HEK293T (cell line): ENCODE results near the gene PRKCE.

Experiments used
- CTCF ChIA-PET: fragments of 350-600 bp; formaldehyde crosslinking; extraction: SDS; loops from one replicate; lab custom pipeline; 2021; ENCODE audit warnings: antibody characterized with exemption, inconsistent platforms; lab: Yijun Ruan, JAX
- POLR2A ChIA-PET: fragments of 350-600 bp; formaldehyde crosslinking; extraction: SDS; loops from one replicate; lab custom pipeline; 2020; ENCODE audit warnings: antibody characterized with exemption, inconsistent platforms; lab: Yijun Ruan, JAX
- DNase-seq: peaks from one replicate; pipeline ENCODE4 v3.0.0; 2012; ENCODE audit warnings: mixed read lengths; ENCODE audit errors: extremely low spot score
- ARNT ChIP-seq: fragments of 450-650 bp; IDR thresholded peaks from 2 replicates; pipeline ENCODE4 v1.6.1; 2017; ENCODE audit warnings: mild to moderate bottlenecking
- BHLHE40 ChIP-seq: fragments of 450-650 bp; IDR thresholded peaks from 2 replicates; pipeline ENCODE4 v1.6.1; 2016; ENCODE audit warnings: mild to moderate bottlenecking, moderate library complexity, borderline replicate concordance
- CTBP1 ChIP-seq: fragments of 450-650 bp; IDR thresholded peaks from 2 replicates; pipeline ENCODE4 v1.6.1; 2016; ENCODE audit warnings: borderline replicate concordance
- ELF4 ChIP-seq: fragments of 450-650 bp; IDR thresholded peaks from 2 replicates; pipeline ENCODE4 v1.6.1; 2017; ENCODE audit warnings: antibody characterized with exemption
- FOXA1 ChIP-seq: fragments of 450-650 bp; IDR thresholded peaks from 2 replicates; pipeline ENCODE4 v1.6.1; 2016; ENCODE audit warnings: mild to moderate bottlenecking
- FOXK2 ChIP-seq: fragments of 450-650 bp; IDR thresholded peaks from 2 replicates; pipeline ENCODE4 v1.6.1; 2016; ENCODE audit warnings: mild to moderate bottlenecking
- FOXM1 ChIP-seq: fragments of 450-650 bp; IDR thresholded peaks from 2 replicates; pipeline ENCODE4 v1.6.1; 2017; ENCODE audit warnings: mild to moderate bottlenecking, borderline replicate concordance
- HDGF ChIP-seq: fragments of 450-650 bp; IDR thresholded peaks from 2 replicates; pipeline ENCODE4 v1.6.1; 2017; ENCODE audit warnings: antibody characterized with exemption, borderline replicate concordance
- L3MBTL2 ChIP-seq: fragments of 450-650 bp; conservative IDR thresholded peaks from 2 replicates; pipeline ENCODE4 v1.6.1; 2016; ENCODE audit warnings: mild to moderate bottlenecking
- LEF1 ChIP-seq: fragments of 450-650 bp; IDR thresholded peaks from 2 replicates; pipeline ENCODE4 v1.6.1; 2017; ENCODE audit warnings: mild to moderate bottlenecking, borderline replicate concordance
- NFRKB ChIP-seq: fragments of 450-650 bp; IDR thresholded peaks from 2 replicates; pipeline ENCODE4 v1.6.1; 2016; ENCODE audit warnings: mild to moderate bottlenecking, moderate library complexity
- PKNOX1 ChIP-seq: fragments of 450-650 bp; IDR thresholded peaks from 2 replicates; pipeline ENCODE4 v1.6.1; 2016
- SP1 ChIP-seq: fragments of 450-650 bp; IDR thresholded peaks from 2 replicates; pipeline ENCODE4 v1.6.1; 2017
- SUZ12 ChIP-seq: fragments of 450-650 bp; IDR thresholded peaks from 2 replicates; pipeline ENCODE4 v1.6.1; 2016; ENCODE audit warnings: mild to moderate bottlenecking
- TARDBP ChIP-seq: fragments of 450-650 bp; IDR thresholded peaks from 2 replicates; pipeline ENCODE4 v1.6.1; 2016
- ZNF384 ChIP-seq: fragments of 450-650 bp; IDR thresholded peaks from 2 replicates; pipeline ENCODE4 v1.6.1; 2016

Gene PRKCE

GRCh38 chr2:45943219-45944044, 292.0 kb downstream of the PRKCE start:
- TF ChIP-seq PKNOX1 (no peak), ZNF384 (no peak), BHLHE40 (no peak), LEF1 (no peak), FOXK2 (no peak), ELF4 (no peak), HDGF (no peak), ARNT (no peak), CTBP1 (no peak), NFRKB (no peak), SUZ12 (no peak), TARDBP (no peak), L3MBTL2 (no peak), SP1 (no peak), FOXA1 (no peak), FOXM1 (no peak)
- DNase-seq: no peak
- ChIA-PET CTCF (interaction anchor here (0.7 to 1.2 kb wide), 3 partner anchors 12 to 770 kb away, joined by 3 read pairs; no protein-coding TSS in a partner anchor), POLR2A (no interaction called here)

GRCh38 chr2:45944074-45944473, 292.6 kb downstream of the PRKCE start:
- no peak for DNase-seq
- TF ChIP-seq TARDBP (no peak), CTBP1 (no peak), ELF4 (no peak), ARNT (no peak), FOXA1 (no peak), SP1 (no peak), ZNF384 (no peak), L3MBTL2 (no peak), HDGF (no peak), SUZ12 (no peak), BHLHE40 (no peak), NFRKB (no peak), FOXM1 (no peak), LEF1 (no peak), PKNOX1 (no peak), FOXK2 (no peak)
- CTCF ChIA-PET: interaction anchor here (1.2 kb wide), 1 partner anchor 11 kb away, joined by 3 read pairs; no protein-coding TSS in a partner anchor
- POLR2A ChIA-PET: no interaction called here

- no peak for DNase-seq
- ChIA-PET POLR2A (no interaction called here), CTCF (no interaction called here)
- TF ChIP-seq FOXK2: no peak
- no peak for TF ChIP-seq PKNOX1
- TF ChIP-seq HDGF: no peak
- no peak for TF ChIP-seq FOXA1
- TF ChIP-seq L3MBTL2: no peak
- TF ChIP-seq LEF1: no peak
- TF ChIP-seq ZNF384: no peak
- TF ChIP-seq CTBP1: no peak
- TF ChIP-seq BHLHE40: no peak
- no peak for TF ChIP-seq TARDBP
- TF ChIP-seq ELF4: no peak
- no peak for TF ChIP-seq SP1
- no peak for TF ChIP-seq ARNT
These were observed 293.8 kb downstream of the PRKCE start for GRCh38 chr2:45945302-45945717.

- POLR2A ChIA-PET: no interaction called here
- CTCF ChIA-PET: no interaction called here
- no peak for DNase-seq
- TF ChIP-seq ELF4 (no peak), FOXK2 (no peak), CTBP1 (no peak), SUZ12 (no peak), ARNT (no peak)
These were observed 294.5 kb downstream of the PRKCE start for GRCh38 chr2:45946023-45946422.

- no peak for DNase-seq
- ChIA-PET CTCF (no interaction called here), POLR2A (no interaction called here)
- TF ChIP-seq L3MBTL2 (no peak), FOXM1 (no peak), LEF1 (no peak), SUZ12 (no peak), NFRKB (no peak), CTBP1 (no peak), HDGF (no peak), ARNT (no peak), FOXK2 (no peak), PKNOX1 (no peak), ZNF384 (no peak), SP1 (no peak), FOXA1 (no peak), ELF4 (no peak)
These were observed 299.1 kb downstream of the PRKCE start for GRCh38 chr2:45950606-45951005.
